Measurements from ENCODE around the gene ANKRD61. TPM values are rescaled to one million over a fixed set of nuclear protein-coding genes. Genes with fewer than 3 reads are reported as not detected.

Gene ANKRD61
- total RNA-seq, 1 experiment from 2014 or later = 0.24 TPM

DNA sequence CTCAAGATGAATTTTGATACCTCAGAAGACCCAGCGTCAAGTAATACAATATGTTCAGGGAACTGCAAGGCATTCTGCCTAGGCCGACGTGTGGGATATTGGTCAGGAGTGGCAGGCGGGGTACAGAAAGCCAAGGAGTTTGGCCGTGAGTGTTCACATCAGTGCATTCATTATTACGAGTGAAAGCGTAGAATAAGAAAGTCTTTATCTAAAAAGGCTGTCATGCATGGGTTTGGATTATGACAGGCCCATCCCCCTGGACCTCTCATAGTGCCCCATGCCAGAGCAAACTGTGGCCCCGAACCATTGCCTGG, 14.6 kb upstream of the ANKRD61 start:
- H3K27ac ChIP-seq (ENCODE audit: insufficient read length, low read depth, low read length) = no peak overlapping the region
- H3K27me3 Mint-ChIP-seq (ENCODE audit: low read depth) = no peaks in the 10 kb centered on the region
- H3K27ac Mint-ChIP-seq = peak overlapping the region; percentile 39 to 82 (median 57); a peak in 3 of 7 replicates
- no peaks in the 10 kb centered on the region for H3K9me3 Mint-ChIP-seq
- TF ChIP-seq, protein P1, sequence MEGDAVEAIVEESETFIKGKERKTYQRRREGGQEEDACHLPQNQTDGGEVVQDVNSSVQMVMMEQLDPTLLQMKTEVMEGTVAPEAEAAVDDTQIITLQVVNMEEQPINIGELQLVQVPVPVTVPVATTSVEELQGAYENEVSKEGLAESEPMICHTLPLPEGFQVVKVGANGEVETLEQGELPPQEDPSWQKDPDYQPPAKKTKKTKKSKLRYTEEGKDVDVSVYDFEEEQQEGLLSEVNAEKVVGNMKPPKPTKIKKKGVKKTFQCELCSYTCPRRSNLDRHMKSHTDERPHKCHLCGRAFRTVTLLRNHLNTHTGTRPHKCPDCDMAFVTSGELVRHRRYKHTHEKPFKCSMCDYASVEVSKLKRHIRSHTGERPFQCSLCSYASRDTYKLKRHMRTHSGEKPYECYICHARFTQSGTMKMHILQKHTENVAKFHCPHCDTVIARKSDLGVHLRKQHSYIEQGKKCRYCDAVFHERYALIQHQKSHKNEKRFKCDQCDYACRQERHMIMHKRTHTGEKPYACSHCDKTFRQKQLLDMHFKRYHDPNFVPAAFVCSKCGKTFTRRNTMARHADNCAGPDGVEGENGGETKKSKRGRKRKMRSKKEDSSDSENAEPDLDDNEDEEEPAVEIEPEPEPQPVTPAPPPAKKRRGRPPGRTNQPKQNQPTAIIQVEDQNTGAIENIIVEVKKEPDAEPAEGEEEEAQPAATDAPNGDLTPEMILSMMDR (conservative IDR thresholded peaks at IDR 0.05) = no peak
- H3K36me3 Mint-ChIP-seq (ENCODE audit: insufficient read depth in 1 of 3, low read depth in 3 of 3) = peaks cover 70 to 94% (median 85%) of the 10 kb centered on the region in 3 experiments
- H3K79me2 ChIP-seq (ENCODE audit: insufficient read depth, low read length) = peaks cover 2% of the 10 kb centered on the region; the same call in 1 of the 2 replicates
- H3K4me2 ChIP-seq (ENCODE audit: insufficient read depth, insufficient read length, low read length) = no peak overlapping the region
- no peak overlapping the region for H3K4me3 Mint-ChIP-seq
- H3K14ac ChIP-seq (ENCODE audit: insufficient read depth, low read length) = no peak overlapping the region
- H4K8ac ChIP-seq (replicated peaks; ENCODE audit: insufficient read length, low read depth, low read length) = no peak overlapping the region
- H3T11ph ChIP-seq (ENCODE audit: low read length) = no peak overlapping the region
- no peaks in the 10 kb centered on the region for H3K4me1 ChIP-seq (ENCODE audit: insufficient read depth, low read length)
- no peak overlapping the region for H3K4ac ChIP-seq (ENCODE audit: low read depth, low read length)
- H3K9me3 ChIP-seq (ENCODE audit: control insufficient read depth, low read depth, low read length) = no peaks in the 10 kb centered on the region
- H3K23me2 ChIP-seq (ENCODE audit: insufficient read length, low read depth, low read length, poor library complexity, severe bottlenecking) = no peaks in the 10 kb centered on the region
- H2BK20ac ChIP-seq (ENCODE audit: low read depth, low read length, poor library complexity, severe bottlenecking) = no peak overlapping the region
- no peak overlapping the region for H4K91ac ChIP-seq (ENCODE audit: insufficient read length, low read depth, low read length)
- H3K9ac ChIP-seq (ENCODE audit: extremely low read depth, insufficient read length, low read length) = no peak overlapping the region
- no peak overlapping the region for H2AFZ ChIP-seq (ENCODE audit: low read length)
- H3K23ac ChIP-seq (ENCODE audit: insufficient read length, low read depth, low read length) = no peak overlapping the region
- no peaks in the 10 kb centered on the region for H3K79me1 ChIP-seq (ENCODE audit: insufficient read depth, low read depth, low read length, poor library complexity, severe bottlenecking)
- H2BK120ac ChIP-seq (ENCODE audit: low read depth, low read length, poor library complexity, severe bottlenecking) = no peak overlapping the region
- H3K27me3 ChIP-seq (ENCODE audit: insufficient read depth, low read length) = no peaks in the 10 kb centered on the region
- WGBS (ENCODE audit: extremely low coverage, insufficient read length, low lambda C conversion rate) = no CpG with 5 or more reads among the region's 8 CpGs
- H2BK5ac ChIP-seq (ENCODE audit: insufficient read length, low read length) = no peak overlapping the region
- H3K18ac ChIP-seq (ENCODE audit: insufficient read length, low read depth, low read length) = no peak overlapping the region
- no peak overlapping the region for H2BK15ac ChIP-seq (ENCODE audit: low read depth, low read length)
- no peak for DNase-seq
- no peak overlapping the region for H2BK12ac ChIP-seq (ENCODE audit: insufficient read length, low read depth, low read length)
- H2AK5ac ChIP-seq (ENCODE audit: insufficient read length, low read length) = no peak overlapping the region
- H3K4me1 Mint-ChIP-seq = no peaks in the 10 kb centered on the region; a peak in 1 of 4 replicates
- H4K20me1 ChIP-seq (ENCODE audit: control insufficient read depth, insufficient read depth, insufficient read length) = peaks cover 2% of the 10 kb centered on the region
- H3K56ac ChIP-seq (ENCODE audit: insufficient read length, low read depth, low read length) = no peak overlapping the region
- no peak overlapping the region for H4K5ac ChIP-seq (ENCODE audit: insufficient read length, low read depth, low read length)

Measured in H9 (cell line).